ENCODE data around the gene RBMS3.

DNA sequence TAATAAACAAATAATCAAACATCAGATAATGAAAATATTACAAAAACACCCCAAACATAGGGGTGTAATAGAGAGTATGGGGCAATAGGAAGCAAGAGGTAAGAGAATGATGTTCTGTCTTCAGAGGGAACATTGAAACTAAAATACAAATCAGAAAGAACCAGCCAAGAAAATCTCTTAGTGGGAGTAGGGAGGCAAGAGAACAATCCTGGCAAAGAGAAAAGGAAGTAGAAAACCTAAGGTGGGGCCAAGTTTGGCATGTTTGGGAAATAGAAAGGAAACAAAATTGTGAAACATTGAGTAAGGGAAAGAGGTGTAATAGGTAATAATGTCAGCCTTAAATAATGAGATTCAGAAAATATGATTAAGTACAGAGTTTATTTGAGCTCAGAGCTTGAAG, 467.1 kb downstream of the RBMS3 start:
- TF ChIP-seq POLR2A (IDR thresholded peaks at IDR 0.05; ENCODE audit: low read length): no peak
- TF ChIP-seq GATA1 (IDR thresholded peaks at IDR 0.05; ENCODE audit: low read depth, low read length): no peak

Measured in erythroblast (primary cell).